GM19324 (cell line): ENCODE measurements around the gene DNAH11.
A peak's percentile ranks its signal among the peaks of the same experiment; 100 is the strongest.
"Not testable (repeated sequence)": the region's sequence is repeated elsewhere in the genome, so short reads cannot be mapped to it uniquely, and the experiment has no call there.

ENCODE experiments used
- ATAC-seq: cut with Tn5 transposase; IDR thresholded peaks from one replicate; pipeline ENCODE4 v1.9.1; 2021; ENCODE audit warnings: mild to moderate bottlenecking, moderate library complexity; ENCODE audit not compliant: unreplicated experiment, low FRiP score

The DNAH11 gene

DNA sequence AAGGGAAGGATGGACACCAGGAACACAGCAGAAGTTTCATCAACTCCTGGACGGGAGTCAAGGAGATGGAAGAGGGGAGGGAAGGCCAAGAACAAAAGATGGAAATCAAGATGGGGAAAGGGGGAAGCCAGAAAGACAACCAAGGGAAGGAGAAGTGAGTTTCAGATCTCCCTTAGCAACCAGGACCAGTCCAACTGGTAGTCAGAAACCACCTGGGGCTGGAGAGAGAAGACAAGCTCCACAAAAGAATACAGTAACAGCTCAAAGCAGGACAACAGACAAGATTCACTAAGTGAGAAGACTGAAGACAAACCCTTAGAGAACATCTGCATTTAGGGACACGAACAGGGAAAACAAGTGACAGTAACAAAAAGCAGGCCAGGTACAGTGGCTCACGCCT, 372.3 kb downstream of the DNAH11 start:
- no peak for ATAC-seq

DNA sequence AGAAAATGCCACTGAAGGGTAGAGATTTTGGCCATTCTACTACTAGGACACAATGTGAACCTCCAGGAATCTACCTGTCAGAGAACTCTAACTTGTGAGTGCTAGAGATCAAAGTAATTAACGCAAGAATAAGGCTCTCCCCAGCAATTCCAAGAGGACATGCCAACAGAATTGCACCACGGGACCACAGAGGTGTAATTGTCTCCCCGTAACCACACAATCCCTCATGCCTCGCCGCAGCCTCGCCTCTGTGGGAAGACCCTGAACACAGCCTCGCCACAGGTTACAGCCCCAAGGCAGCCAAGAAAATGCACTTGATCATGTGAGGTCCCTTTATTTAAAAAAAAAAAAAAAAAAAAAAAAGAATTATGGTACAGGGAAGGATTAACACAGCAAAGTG, 373.3 kb downstream of the DNAH11 start:
- ATAC-seq, result no peak

DNA sequence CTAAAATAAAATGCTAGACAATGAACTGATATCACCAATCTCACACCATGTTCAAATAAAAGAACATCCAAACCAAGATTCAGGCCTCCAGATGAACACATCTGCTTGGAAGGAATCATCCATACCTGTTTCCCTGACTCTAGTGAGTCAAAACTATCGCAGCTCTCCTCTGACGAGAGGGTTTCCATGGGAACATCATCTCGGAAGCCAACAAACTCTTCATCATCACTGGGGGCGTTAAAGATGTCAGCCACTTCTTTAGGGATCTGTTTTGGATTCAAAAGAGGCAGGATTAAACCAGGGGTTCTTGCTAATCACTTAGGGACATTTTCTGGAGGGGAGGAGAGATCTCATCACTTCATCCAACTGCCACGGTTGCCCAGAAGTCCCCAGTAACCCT, 373.8 kb downstream of the DNAH11 start:
- no peak for ATAC-seq

DNA sequence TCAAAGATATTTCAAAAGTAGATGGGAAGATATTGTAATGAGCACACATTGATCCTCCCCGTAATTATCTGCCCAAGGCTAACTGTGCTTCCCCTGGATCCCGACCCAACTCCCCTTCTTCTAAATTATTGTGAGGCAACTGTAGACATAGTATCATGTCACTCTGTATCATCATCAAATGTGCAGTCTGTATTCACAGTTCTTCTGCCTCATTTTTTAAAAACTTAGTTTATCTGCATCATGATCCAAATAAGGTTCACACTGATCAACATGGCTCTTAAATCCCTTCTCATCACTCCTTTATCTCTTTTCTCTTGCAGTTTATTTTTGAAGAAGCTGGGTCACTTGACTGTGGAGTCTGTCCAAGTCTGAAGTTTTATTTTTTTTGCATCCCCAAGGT, 375.4 kb downstream of the DNAH11 start:
- ATAC-seq, result no peak

DNA sequence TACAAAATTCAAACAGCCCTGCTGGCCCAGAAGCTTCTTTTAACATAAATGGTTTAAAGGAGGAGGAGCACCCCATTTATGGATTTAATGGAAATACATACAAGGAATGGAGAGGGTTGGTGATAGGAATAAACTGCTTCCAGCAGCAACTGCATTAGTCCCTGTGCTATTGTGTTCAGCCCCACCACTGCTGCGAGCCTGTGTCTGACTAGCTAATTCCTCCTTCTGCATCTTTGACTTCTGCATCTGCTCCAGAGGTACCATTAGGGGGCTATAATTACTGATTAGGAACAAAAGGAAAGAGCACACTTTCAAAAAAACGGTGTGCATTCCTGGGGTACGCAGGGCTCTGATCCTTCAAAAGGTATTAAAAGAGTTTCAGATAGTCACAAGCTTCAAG, 378.1 kb downstream of the DNAH11 start:
- ATAC-seq, result no peak

DNA sequence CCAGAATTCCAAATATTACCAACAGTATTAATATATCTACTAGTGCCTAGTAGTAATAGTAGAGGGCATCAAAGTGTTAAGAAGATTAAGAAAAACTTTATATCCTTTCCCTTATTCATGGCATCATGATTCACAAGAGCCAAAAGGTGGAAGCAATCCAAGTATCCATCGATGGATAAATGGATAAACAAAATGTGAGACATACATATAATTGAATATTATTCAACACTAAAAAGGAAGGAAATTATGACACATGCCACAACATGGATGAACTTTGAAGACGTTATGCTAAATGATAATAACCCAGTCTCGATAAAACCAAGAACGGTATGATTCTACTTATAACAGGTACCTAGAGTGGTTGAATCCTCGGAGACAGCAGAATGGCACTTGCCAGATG, 379.8 kb downstream of the DNAH11 start:
- no peak for ATAC-seq

DNA sequence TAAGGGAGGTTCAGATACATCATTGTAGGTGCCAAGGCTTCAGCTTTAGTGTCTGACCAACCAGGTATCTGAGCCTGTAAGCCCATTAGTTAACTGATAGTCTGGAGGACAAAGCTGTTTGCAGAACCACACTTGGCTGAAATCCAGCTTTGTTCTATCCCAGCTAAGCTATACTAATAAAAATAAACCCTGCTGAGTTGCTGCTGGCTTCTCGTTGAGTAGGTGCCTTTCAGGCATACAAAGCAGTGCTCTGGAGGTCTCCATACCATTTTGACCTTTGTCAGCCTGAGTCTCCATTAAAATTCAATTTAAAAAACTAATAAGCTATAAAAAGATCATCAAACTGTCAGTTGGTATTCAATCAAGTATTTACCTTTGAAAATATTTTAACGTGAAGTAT, 380.8 kb downstream of the DNAH11 start:
- ATAC-seq, result no peak

DNA sequence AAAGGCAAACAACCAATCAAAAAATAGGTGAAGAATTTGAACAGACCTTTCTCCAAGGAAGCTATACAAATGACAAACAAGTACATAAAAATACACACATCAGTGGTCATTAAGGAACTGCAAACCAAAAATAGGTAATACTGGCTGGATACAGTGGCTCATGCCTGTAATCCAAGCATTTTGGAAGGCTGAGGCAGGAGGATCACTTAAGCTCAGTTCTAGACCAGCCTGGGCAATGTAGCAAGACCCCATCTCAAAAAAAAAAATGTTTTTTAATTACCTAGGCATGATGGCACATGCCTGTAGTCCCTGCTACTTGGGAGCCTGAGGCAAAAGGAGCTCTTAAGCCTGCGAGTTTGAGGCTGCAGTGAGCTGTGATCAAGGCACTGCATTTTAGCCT, 383.6 kb downstream of the DNAH11 start:
- ATAC-seq, result no peak

DNA sequence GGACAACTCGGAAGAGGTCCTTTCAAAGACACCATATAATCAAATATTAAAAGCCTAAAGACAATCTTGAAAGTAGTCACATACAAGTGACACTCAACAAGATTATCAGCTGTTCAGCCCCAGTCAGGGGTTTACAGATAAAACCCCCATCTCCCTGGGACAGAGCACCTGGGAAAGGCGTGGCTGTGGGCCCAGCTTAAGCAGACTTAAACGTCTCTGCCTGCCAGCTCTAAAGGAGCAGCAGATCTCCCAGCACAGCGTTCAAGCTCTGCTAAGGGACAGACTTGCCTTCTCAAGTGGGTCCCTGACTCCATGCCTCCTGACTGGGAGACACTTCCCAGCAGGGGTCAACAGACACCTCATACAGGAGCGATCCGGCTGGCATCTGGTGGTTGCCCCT, 384.9 kb downstream of the DNAH11 start:
- ATAC-seq, result no peak

DNA sequence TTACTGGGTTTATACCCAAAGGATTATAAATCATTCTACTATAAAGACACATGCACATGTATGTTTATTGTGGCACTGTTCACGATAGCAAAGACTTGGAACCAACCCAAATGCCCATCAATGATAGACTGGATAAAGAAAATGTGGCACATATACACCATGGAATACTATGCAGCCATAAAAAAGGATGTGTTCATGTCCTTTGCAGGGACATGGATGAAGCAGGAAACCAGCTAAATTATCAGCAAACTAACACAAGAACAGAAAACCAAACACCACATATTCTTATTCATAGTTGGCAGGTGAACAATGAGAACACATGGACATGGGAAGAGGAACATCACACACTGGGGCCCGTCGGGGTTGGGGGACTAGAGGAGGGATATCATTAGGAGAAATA, 390.5 kb downstream of the DNAH11 start:
- ATAC-seq, result not testable (repeated sequence)

DNA sequence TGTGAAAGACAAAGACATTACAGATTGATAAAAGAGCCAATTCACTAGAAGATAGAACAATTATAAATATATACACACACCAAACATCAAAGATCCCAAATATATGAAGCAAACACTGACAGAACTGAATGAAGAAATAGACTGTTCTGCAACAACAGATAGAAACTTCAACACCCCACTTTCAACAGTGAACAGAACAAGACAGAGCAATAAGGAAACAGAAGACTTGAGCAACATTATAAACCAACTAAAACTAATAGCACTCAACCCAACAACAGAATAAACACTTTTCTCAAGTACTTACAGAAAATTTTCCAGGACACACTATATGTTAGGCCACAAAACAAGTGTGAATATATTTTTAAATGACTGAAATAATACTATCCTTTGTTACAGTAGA, 392.0 kb downstream of the DNAH11 start:
- no peak for ATAC-seq

DNA sequence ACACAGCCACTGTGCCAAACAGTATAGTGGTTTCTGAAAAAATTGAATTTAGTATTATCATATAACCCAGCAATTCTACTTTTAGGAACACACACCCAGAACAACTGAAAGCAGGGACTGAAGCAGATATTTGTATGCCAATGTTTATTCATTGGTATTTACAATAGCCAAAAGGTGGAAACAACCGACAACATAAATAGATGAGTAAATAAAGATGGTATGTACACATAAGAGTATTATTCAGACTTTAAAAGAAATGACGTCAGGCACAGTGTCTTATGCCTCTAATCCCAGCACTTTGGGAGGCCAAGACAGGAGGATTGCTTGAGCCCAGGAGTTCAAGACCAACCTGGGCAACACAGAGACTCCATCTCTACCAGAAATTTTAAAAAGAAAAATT, 395.6 kb downstream of the DNAH11 start:
- no peak for ATAC-seq

DNA sequence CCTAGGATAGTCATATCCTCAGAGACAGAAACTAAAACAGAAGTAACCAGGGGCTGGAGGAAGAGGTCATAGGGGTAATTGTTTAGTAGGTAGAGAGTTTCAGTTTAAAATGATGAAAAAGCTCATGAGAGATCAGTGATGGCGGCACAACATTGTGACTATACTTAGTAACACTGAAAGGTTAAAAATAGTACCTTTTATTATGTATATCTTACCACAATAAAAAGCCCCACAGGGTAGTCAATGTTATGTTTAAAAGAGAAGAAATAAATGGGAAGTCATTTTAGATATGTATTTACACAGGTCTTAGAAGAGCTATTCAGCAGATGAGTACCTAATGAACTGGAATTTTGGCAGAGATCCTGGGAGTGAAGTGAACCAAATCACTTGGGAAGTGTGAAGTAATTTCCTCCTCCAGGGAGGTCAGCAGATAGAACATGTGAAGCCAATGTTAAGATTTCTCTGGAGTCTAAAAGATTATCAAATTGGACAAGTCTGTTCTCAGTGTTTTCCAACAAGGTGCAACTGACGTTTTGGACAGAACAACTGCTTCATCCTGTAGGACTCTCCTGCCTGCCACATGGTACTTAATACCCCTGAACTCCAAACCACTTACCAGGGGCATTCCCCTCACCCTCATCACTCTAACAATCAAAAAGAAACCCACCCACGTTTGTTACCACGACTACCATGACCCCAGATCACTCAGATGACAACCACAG, 396.5 kb downstream of the DNAH11 start:
- peak; percentile 51 for ATAC-seq

DNA sequence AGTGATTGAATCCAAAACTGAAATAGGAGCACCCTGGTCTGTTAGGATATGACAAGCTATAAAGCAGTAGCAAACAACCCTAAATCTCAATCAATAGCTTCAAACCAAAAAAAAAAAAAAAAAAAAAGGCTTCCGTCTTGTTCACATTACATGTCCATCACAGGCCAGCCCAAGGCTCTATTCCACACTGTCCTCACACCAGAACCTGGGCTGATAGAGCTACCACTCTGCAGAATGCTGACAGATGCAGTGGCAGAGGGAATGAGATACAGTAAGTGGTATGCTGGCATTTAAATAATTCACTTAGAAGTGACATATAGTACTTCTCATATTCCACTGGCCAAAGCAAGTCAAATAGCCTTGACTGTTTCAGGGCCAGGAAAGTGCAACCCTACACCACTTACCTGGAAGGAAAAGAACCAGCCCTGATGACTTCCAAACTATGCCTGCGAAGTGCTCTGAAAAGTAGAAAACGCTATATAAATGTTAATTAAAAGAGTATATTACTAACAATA, 397.1 kb downstream of the DNAH11 start:
- ATAC-seq, result no peak

DNA sequence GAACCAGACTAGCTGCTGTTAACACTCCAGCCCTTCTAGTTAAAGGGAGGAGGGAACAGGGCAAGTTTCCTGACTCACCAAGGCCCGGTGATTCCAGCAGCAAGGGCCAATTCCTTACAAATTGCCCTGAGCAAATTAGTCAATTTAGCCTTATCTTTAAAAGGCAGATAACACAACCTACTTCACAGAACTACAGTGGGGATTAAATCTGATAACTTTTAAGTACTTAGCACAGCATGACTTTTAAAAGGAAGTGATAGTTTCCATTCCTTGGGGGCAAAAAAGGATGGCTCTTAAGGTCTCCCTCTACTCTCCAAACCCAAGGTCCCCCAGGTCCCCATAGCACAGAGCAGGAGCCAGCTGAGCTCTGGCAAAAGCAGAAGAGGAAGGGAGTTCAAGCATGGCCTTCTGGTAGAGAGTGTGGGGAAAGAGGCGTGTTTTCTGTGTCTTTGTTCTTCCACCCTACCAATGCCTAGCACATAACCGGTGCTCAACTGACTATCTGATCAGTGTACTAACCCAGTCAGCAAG, 398.8 kb downstream of the DNAH11 start:
- no peak for ATAC-seq

DNA sequence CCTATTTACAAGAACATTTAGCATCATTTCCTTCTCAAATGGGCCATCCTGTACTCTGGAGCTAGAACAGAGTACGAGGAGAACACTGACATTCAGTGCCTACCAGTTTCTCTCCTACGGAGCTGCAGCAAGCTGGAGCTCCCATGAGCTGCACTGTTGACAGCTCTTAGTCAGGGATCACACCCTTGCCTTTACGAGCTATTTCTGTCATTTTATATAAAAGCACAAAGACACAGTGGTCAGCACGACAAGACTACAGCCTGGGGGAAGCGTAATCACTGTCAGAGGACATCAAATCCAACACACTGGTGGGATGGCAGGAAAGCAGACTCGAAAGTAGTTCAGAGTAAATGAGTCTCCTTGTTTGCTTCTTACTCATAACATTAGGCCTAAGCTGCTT, 400.1 kb downstream of the DNAH11 start:
- no peak for ATAC-seq

DNA sequence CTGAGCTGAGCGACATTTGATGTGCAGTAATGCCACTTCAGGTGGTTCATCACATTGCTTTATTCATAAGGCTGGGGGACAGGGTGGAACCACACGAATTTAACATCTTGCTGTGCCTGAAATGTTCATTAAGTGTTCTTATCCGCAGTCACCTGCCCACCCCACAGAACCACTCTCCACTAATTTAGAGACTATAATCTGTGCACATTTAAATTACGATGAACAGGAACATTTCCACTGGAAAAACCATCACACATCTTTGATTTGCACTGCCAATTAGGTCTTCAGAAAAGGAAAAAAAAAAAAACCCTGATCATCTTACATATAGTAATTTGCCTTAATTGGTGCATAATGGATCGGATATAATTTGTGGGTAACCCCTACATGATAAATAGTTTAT, 400.6 kb downstream of the DNAH11 start:
- no peak for ATAC-seq

DNA sequence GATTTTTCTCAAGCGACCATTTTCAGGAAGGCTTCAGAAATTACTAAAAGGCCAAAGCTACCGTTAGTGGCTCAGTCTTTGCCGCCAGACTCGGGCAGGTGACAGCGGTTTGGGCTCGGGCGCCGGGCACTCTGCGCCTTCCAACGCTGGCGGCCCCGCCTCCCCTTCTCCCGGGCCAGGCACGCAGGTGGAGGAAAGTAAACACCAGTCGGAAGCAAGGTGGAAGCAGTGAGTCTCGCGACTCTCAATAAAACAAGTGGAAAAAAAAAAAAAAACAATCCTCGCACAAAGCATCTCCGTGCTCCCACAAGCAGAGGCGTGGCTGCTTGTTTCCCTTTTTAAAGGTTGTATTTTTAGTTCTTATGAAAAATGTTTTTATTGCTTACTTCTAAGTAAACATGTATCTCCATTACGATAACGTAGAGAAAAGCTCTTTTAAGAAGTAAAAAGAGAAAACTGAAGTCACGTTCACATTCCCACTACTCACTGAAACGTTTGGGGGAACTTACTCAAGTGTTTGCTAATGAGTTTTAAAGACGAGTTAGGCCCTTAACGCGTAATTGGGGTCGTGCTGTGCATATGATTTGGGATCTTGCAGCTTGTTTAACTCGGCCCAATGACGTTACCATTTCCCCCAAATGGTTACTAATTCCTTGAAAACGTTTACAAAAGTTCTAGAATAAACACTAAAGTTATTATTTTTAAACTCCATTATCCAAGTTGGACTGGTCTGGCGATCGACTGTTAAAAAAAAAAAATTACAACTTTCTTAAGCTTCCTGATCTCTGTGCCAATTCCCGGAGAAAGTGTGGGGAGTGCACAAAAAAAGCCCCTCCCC, 402.0 kb downstream of the DNAH11 start:
- ATAC-seq, result no peak

DNA sequence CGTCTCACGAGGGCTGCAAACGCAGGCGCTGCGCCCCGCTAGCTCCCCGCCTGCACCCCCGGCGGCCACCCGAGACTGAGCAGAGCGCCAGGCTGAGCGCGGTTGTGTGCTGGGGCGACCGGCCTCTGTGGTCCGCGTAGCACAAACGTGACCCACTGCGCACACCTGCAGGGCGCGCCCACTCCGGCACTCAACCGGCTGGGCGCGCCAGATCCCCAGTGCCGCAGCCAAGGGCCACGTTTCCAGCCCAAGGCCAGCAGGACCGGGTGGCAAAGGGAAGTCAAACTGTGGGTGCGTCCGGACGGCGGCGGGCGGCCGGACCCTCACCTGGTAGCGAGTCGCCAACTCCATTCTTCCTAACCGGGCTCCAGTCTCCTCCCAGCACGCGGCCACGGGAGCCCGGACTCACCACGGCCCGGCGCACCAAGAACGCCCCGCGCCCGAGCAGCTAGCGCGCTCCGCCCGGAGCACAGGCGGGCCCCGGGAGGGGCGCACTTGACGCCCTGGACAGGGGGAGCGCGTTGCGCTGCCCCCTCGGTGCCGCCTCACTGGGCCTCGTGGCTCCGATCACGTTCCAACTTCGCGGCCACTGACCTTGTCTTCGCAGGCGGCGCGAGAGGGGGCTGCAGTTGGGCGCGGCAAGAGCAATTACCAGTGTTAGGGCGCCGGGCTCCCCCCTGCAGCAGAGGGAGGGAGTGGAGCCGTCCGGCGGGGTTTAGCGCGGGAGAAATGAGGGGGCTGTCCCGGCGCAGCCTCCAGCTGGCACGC, 402.8 kb downstream of the DNAH11 start, which contains the start of gene CDCA7L:
Gene CDCA7L (minus strand): TSS at position 446 of the 768 bp plus-strand sequence. CDS start 95 bp downstream, at position 351.
- ATAC-seq, result peak; percentile 91

DNA sequence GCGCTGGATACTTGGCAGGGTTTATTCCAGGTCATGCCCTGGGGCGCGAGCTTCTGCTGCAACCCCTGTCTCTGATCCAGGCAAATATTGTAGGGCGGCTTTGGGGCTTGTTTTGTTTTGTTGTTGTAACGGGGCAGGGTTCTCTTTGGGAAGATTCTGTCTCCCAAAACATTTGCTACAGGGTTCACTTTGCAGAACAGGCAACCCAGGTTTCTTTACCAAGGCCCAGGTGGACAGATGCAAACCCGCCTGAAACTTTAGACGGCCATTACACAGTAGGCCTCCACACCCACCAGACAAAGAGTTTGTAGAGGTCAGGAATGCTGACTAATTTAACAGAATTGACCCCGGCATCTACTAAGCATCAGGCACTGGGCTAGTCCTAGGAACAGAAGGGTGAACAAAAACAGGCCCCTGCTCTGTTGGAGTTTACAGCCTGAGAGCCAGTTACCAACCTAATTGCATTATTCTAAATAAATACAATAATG, 403.4 kb downstream of the DNAH11 start:
- ATAC-seq, result no peak

DNA sequence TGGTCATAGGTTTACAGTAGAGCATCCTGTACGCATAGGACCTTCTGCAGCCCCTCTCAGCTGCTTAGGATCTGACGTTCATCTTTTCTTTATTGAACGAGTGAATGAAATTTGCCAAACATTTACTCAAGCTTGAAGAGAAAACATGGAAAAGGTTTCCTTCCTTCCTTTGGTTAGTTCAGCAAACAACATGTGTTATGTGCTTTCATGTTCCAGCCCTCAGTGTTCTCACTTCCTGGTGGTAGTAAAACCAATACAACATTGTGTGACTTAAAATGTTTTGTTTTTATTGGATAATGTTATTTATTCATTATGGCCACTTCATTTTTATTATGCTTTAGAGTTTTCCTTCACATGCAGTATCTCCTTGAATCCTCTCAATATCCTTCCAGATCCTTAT, 404.2 kb downstream of the DNAH11 start:
- ATAC-seq, result no peak
